ENCODE measurements around the gene HSPA12A. TPM values are rescaled to one million over a fixed set of nuclear protein-coding genes. Genes with fewer than 3 reads are reported as not detected.
"Not testable (repeated sequence)": the region's sequence is repeated elsewhere in the genome, so short reads cannot be mapped to it uniquely, and the experiment has no call there.

HSPA12A gene
- total RNA-seq, 1 donor from 2014 or later, result 13.0 TPM

GRCh38 chr10:116718058-116718457, 24.3 kb downstream of the HSPA12A start:
- DNase-seq (ENCODE audit: low spot score), result no peak

GRCh38 chr10:116716381-116716780, 26.0 kb downstream of the HSPA12A start:
- no peak for DNase-seq (ENCODE audit: low spot score)

- DNase-seq (ENCODE audit: low spot score), result no peak
Observed at GRCh38 chr10:116715839-116716377, 26.5 kb downstream of the HSPA12A start.

- no peak for DNase-seq (ENCODE audit: low spot score)
Observed at GRCh38 chr10:116715341-116715740, 27.0 kb downstream of the HSPA12A start.

- no peak for DNase-seq (ENCODE audit: low spot score)
Observed at GRCh38 chr10:116713846-116714245, 28.5 kb downstream of the HSPA12A start.

GRCh38 chr10:116712989-116713543, 29.3 kb downstream of the HSPA12A start:
- no peak for DNase-seq (ENCODE audit: low spot score)

GRCh38 chr10:116712519-116712918, 29.8 kb downstream of the HSPA12A start:
- DNase-seq (ENCODE audit: low spot score), result peak; percentile 40

GRCh38 chr10:116711803-116712202, 30.6 kb downstream of the HSPA12A start:
- DNase-seq (ENCODE audit: low spot score), result not testable (repeated sequence)

GRCh38 chr10:116710076-116710475, 32.3 kb downstream of the HSPA12A start:
- no peak for DNase-seq (ENCODE audit: low spot score)

- no peak for DNase-seq (ENCODE audit: low spot score)
Observed at GRCh38 chr10:116708877-116709276, 33.5 kb downstream of the HSPA12A start.

- peak; percentile 65 for DNase-seq (ENCODE audit: low spot score)
Observed at GRCh38 chr10:116708391-116708821, 34.0 kb downstream of the HSPA12A start.

GRCh38 chr10:116707981-116708380, 34.4 kb downstream of the HSPA12A start:
- no peak for DNase-seq (ENCODE audit: low spot score)

GRCh38 chr10:116706281-116706680, 36.1 kb downstream of the HSPA12A start:
- no peak for DNase-seq (ENCODE audit: low spot score)

GRCh38 chr10:116705498-116705897, 36.9 kb downstream of the HSPA12A start:
- no peak for DNase-seq (ENCODE audit: low spot score)

- no peak for DNase-seq (ENCODE audit: low spot score)
Observed at GRCh38 chr10:116704926-116705325, 37.4 kb downstream of the HSPA12A start.

GRCh38 chr10:116702165-116702564, 40.2 kb downstream of the HSPA12A start:
- no peak for DNase-seq (ENCODE audit: low spot score)

- no peak for DNase-seq (ENCODE audit: low spot score)
Observed at GRCh38 chr10:116699471-116700150, 42.8 kb downstream of the HSPA12A start.

- no peak for DNase-seq (ENCODE audit: low spot score)
Observed at GRCh38 chr10:116699049-116699448, 43.3 kb downstream of the HSPA12A start.

- no peak for DNase-seq (ENCODE audit: low spot score)
Observed at GRCh38 chr10:116698364-116698763, 44.0 kb downstream of the HSPA12A start.

GRCh38 chr10:116697816-116698215, 44.5 kb downstream of the HSPA12A start:
- no peak for DNase-seq (ENCODE audit: low spot score)

- DNase-seq (ENCODE audit: low spot score), result no peak
Observed at GRCh38 chr10:116696919-116697318, 45.4 kb downstream of the HSPA12A start.

- DNase-seq (ENCODE audit: low spot score), result no peak
Observed at GRCh38 chr10:116694927-116695268, 47.5 kb downstream of the HSPA12A start.

- DNase-seq (ENCODE audit: low spot score), result no peak
Observed at GRCh38 chr10:116694243-116694926, 48.0 kb downstream of the HSPA12A start.
